SIG-M5 (cell line): ENCODE data around the gene ME3.
"Not testable (repeated sequence)": the region's sequence is repeated elsewhere in the genome, so short reads cannot be mapped to it uniquely, and the experiment has no call there.

ENCODE experiments used
- DNase-seq: peaks from one replicate; lab custom pipeline; 2025; lab: John Stamatoyannopoulos, UW

Gene ME3

DNA sequence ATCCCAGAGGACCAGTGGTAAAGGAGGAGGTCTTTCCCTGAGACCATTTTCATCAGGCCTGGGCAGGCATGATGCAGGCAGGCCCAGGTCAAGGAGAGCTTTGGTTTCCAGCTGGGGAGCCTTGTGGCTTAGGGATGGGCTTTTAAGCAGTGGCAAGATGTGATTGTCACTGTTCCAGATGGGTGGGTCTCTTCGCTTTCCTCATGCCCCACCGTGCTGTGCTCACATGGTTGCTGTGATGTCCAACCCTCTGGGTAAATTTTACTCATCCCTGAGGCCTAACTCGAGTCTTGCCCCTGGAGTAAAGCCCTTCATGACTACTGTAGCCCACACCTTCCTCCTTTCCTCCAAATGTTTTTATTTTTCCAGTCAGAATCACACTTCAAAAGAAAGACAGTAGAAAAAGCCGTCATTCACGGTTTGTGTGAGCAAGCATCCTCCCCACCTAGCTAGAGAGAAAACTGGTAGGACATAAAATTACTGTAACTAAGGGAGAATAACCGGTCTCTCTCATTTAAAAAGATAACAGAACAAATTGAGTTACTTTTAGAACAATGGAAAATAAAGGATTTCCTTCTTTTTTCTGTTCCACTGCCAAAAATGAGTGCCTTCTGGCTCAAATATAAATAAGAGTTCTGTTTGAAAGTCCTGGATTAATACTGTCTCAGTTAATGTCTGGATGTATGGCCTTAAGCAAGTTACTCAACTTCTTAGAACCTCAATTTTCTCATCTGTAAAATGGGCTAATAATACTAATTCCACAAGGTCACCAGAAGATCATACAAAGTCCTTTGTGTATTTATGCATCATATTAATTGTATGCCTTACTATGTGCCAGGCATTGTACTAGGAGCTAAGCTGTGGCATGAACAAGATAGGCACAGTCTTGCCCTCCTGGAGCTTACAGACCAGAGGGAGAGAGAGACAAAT lies 84.9 kb downstream of the ME3 start:
- DNase-seq = no peak

DNA sequence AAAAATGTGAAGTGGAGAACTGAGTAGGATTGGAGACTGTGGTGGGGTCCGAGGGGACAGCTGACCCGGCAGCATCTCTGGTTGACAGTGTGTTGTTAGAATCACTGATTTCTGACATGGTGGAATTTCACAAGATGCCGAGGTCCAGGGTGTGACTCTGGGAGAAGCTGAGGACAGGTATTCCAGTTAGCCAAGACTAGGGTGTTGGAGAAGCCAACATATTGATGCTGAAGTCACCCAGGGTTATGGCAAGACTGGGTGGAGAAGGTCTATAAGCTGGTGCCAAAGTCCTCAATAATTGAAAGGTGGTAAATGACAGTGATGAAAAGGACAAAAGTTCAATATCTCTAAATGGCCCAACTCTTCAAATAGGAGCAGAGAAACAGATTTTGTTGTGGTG lies 86.1 kb downstream of the ME3 start:
- no peak for DNase-seq

DNA sequence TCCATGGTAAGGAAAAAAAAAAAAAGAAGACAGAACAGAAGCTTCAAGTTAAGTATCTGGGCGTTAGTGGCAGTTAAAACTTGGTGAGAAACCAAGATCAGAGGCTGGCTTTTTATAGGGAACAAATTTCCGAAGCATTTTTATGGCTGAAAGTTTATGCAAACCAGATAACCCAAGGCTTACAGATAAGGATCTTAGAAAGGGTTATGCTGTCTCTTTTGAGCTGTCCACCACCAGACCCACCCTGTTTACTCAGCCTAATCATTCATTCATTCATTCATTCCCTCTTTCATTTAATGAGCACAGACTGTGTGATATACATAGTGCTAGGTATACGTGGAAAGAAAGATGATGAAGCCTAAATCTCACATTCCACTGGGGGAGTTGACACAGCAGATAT lies 89.5 kb downstream of the ME3 start:
- DNase-seq = no peak

DNA sequence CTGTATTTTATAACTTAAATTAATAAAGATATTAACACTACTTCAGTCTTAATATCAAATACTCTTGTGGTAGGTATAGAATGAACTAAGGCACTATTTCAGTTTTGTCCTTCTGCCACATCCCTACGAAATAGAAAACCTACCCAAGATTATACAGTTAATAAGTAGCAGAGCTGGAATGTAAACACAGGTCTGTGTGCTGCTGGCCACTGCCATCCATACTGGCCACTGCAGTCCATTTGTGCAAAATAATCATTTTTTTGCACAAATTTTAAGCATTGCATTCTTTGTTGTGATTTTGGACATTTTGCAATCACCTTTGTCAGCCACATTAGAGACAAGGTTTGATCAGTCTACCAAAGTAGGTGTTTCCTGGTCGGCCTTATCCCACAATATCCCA lies 91.9 kb downstream of the ME3 start:
- no peak for DNase-seq

DNA sequence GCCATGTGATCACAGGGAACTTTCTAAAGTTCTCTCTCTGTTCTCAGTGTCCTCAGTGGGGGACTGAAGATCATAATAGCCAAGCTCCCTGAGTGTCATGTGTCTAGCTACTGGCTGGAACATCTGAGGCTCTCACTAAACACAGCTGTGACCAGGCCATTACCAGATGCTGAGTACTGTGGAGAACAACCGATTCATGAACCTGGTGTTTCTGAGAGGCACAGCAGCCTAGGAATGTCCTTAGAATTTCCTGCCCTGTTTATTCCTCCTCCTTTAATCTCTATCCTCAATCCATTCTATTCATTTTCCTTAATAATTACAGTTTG lies 93.0 kb downstream of the ME3 start:
- no peak for DNase-seq

DNA sequence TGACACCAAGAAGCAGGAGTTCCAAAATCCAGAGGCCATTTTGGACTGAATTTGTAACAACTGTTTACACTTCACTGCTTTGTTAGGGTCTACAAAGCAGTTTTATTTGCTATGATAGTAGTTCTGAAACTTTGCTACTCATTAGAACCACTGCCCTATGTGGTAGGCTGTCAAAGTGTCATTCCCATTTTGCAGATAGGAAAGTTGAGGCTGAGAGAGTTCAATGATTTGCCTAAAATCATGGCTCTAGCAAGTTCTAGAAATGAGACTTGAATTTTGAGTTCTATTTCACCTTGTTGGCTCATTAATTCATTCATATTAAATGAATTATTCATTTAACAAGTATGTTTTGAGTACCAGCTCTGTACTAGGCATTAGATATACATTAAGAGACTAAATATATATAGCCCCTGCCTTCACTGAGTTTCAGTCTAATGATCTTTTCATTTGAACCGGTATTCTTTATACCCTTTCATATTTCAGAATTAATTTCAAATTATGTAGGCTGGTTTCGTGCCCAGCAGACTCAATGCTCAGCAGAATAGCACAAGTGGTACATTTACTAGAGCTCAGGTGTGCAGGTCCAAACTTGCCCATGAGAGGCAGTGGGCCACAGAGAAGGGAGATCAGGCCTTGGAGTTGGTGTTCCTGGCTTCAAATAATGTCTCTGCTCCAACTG lies 93.5 kb downstream of the ME3 start:
- DNase-seq = no peak

DNA sequence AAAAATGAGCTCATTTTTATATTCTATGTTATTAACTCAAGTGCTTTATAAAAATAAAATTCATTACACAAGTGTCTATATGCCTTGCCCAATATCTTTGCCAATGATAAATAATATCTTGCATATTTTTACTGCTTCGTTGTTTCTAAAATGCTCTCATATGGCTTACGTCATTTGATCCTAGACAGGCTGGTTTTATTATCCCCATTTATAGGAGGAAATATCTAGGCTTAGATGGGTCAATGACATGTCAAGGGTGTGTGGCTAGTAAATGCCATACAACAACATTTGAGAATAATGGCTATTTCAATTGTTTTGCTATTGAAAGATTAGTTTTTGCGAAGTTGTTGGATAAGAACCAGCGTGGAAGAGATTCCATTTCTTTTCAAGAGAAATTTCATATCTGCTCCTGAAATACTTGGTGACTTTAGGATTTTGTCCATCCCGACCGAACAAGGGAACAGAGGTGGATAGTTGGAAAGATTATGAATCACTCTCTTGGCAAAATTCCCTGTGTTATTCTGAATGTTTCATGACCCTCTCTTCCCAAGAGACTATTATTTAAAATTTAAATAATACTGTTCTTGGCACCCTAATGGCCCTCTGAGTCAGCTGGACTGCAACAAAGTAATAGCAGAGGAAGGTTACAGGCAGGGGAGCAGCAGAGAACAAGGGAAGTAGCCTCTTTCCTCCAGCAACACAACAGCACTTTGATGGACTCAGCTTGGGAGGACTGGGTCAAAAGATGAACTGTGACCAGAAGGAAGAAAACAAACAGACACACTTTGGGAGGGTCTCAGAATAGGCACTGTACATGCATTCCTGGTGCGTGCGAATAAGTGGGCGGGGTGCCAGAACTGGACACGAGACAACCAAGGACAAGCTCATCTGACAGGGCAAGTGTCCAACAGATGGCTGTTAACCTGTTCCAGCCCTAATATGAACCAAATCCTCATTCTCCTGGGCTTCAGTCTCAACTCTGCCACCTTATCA lies 94.5 kb downstream of the ME3 start:
- no peak for DNase-seq

DNA sequence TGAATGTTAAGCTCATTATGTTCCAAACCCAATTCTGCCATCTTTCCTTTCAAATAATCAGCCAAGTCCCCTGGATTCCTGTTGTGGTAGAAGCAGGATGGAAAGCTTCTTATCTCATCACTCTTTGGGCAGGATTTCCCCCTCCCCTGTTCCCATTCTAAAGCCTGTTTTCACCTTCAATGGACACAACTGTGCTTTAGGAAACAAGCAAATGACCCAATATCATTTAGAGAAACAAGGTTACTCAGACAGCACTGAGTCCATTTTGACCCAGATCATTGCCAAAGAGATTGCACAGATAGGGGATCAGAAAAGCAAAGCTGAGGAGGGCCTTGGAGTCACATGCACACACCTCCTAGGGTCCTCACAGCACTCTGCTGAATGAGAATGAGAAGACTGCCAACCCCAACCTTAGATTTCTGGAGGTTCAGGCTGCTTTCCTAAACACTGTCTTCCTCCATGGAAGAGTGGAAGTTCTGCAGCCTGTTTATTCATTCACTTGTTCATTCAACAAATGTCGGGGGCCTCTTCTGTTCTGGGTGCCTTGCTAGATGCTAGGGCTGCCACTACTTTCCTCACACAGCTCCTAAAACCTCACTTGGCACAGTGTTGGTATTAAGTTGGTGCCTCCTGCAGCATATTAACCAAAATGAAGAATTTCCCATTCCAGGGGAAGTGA lies 95.3 kb downstream of the ME3 start:
- no peak for DNase-seq

DNA sequence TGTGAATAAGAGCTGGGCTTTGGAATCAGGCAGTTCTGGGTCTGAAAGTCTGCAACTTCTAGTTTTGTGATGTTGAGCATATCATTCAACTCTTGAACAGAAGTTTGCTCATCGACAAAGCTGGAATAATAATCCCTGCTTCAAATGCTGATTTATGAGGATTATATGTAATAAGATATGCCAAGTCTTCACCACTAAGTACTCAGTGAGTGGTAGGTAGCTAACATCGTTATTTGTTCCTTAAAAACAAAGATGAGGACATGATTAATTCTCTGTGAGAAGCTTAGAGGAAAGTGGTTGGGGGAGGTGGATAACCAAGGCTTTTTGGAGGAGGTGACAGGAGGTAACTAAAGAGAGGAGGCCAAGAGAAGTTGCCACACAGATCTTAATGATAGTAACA lies 96.5 kb downstream of the ME3 start:
- no peak for DNase-seq

DNA sequence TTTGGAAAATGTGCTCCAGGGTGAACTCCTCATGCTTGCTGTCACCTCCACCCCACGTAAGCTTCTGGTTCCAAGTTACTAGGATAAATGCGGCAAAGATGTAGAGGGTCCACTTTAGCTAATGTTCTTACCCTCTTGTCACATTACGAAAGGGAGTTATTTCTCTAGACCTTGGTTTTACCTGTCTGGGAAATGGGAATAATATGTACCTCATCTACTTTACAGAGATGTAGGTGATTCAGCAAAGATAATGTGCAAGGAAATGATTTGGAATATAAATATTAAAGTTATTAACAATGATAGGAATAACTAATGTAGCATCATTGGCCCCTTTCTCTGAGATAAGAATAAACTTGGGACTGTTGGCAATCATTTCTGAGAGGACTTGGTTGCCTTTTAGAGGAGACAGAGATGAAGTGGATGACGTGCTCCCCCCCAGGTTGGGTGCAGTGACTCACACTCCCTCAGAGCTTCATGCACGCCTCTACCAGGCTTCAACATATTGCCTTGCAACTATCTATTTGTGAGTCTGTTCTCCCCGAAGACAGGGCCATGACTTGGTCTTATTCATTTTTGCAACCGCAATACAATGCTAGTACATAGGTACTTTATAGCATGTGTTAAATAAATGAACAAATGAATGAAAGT lies 97.1 kb downstream of the ME3 start:
- DNase-seq = no peak

DNA sequence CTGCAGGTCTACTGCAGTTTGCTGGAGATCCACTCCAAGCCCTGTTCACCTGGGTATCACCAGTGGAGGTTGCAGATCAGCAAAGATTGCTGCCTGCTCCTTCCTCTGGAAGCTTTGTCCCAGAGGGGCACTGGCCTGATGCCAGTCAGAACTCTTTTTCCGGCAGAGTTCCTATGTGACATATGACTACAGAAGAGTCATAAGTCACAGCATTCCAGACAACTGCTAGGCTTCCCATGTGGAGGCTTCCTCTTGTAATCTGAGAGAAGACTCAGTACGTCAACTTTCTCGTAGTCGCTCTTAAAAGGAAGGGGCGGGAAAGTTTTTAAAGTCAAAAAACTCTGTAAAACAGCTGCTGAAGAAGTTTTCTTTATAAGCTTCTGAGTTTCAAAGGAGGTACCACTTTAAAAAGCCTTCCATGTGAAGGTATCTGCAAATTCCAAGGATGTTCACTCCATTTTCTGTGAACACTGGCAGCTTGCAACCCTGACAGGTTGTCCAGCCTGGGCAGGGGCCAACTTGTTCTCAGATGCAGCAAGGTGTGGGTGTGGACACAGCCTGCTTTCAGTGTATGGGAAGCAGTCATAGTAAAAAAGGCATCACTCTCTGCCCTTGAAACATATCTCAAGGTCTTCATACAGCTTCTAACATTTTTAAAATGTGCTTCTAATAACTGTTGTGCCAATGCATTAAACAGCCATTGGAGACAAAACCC lies 97.8 kb downstream of the ME3 start:
- DNase-seq = no peak

DNA sequence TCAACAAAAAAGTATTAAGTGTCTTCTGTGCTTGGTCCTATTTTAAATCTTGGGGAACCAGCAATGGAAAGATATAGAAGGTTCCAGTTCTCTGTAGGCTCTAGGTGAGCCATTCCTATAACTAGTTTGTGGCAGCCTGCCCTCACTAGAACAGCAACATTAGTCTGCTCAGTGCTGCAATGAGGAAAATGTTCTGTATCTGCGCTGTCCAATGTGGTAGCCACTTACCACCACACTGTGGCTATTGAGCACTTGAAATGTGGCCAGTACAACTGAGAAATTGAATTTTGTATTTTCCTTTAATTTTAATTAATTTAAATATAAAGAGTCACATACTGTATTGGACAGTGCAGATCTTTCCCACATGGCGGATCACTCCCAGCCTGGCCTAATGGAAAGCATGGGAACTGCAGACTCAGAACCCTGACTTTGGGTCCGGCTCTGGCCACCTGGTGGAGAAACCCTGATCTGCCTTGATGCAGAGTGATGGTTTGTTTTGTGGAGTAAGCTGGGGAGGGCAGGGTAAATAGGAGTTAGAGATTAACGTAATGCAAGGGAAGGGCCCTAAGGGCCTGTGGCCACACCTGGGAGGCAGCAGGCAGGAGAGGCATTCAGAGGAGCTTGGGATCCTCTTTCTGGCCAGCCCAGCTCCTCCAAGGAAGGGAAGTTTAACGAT lies 101.0 kb downstream of the ME3 start:
- no peak for DNase-seq

DNA sequence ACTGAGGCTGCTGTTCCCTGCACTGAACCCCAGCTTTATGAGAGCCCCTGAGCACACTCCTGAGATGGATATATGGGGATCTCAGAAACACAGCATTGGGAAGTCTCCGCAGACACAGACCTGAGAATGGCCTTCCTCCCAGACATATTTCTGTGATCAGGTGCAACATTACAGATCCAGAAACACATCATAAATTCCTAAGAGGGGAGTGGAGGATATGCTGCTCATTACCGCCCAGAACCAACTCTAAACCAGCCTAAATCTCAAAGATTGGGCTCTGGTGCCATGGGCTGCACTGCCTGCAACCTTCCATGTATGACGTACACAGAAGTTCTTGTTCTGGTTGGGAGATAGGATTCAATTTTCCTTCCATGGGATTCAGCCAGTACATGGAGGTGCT lies 102.0 kb downstream of the ME3 start:
- DNase-seq = no peak

DNA sequence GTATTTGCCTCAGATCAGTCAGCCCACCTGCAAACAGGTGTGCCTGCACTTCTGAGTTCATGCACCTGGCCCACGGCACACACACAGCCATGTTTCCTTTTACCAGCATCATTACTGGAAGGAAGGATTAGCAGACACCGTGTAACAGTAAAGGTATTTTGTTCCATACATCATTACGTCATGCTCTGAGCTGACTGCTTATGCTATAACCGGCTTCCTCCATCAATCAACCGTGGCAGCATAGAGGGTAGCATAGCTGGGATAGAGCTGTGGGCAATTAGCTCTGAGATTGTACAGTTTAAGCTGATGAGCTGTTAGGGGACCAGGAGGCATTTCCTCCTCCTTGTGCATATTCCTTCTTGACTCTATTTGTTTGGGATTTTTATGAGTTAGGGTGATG lies 102.4 kb downstream of the ME3 start:
- DNase-seq = no peak

DNA sequence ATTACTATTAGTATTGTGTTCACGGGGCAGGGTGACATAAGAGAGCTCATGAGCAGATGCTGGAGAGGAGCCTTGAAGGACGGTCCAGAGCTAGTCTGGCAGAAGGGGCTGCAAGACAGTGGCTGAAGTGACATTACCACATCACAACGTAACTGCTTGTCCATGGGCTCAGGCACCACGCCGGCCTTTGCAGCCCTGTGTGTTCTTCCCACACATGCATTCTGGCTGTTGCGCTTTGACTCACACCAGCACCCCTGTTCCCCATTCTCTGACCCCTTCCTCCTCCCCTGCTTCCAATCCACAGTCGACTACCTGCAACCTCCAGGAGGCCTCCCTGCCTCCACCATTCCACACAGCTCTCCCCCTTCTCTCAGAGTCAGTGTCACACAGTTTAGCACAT lies 103.3 kb downstream of the ME3 start:
- DNase-seq = no peak

DNA sequence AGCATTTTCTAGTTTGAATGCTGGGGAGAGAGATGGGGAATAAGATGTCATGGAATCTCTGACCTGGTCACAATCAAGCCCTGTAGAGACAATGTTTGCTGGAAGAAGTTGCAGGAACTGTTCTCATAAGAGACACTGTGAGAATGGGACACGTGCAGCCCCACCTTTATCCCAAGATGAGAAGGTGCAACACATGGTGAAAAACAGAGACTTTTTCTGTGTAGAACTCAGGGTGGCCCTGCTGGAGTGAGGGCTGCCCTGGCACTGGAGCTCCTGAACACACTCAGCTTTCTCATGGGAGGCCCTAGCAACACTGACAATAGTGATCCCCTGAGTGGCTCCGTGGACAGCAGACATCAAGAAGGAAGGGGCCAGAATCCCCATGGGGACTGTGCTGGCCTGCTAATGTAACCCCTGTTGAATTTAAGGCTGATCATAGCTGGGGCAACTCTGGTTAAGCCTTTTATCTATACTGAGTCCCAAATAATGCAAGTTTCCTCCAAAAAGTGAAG lies 106.6 kb downstream of the ME3 start:
- DNase-seq = no peak

DNA sequence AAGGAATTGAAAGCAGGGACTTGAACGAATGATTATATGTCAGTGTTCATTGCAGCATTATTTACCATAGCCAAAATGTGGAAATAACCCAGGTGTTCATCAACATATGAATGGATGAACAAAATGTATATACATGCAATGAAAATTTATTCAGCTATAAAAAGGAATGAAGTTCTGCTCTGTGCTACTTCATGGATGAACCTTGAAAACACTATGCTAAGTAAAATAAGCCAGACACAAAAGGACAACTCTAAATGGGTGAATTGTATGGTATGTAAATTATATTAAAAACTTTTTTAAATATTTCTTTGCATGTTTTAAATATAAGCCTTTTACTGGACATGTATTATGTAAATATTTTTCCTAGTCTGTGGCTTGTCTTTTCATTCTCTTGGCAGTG lies 107.0 kb downstream of the ME3 start:
- no peak for DNase-seq

DNA sequence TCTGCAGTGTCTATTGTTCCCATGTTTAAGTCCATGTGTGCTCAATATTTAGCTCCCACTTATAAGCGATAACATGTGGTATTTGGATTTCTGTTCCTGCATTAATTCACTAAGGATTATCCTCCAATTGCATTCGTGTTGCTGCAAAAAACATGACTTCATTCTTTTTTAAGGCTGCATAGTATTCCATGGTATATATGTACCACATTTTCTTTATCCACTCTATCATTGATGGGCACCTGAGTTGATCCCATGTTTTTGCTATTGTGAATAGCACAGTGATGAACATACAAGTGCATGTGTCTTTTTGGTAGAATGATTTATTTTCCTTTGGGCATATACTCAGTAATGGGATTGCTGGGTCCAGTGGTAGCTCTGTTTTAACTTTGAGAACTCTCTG lies 109.6 kb downstream of the ME3 start:
- not testable (repeated sequence) for DNase-seq

DNA sequence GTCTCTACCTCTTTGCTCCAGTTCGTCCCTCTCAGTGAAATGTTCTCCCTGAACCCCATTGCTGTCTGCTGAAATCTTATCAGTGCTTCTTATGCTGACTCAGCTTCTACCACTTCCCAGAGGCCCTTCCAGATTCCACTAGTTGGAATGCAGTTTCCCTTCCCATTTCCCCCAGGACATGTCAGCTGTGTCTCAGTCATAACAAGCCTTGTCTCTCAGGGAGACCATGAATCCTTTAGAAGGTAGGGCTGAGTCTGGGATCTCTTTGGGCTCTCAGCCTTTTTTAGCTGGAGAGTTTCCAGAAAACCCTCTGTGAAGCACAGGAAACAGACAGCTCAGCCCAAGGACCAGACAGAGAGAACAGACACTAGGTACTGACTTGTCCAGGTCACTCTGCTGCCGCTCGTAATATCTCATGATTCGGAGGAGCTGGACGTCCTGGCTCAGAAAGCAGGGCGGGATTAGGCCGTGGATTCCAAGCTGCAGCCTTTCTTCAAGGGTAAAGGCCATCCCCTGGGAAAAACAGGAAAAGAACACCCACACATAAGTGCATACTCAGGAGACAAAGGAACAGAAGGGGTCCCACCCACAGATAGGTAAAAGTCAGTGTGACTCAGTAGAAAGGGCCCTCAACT lies 113.0 kb downstream of the ME3 start:
- DNase-seq = no peak
